EL (cell line): ENCODE data around the gene BCAP31.

ENCODE experiments used
- DNase-seq: peaks from one replicate; pipeline ENCODE4 v3.0.0-alpha.2; 2016

Gene BCAP31

GRCh38 chrX:153724252-153725038 lies at the start of gene BCAP31, which contains the start of gene ABCD1:
TSS of gene BCAP31 (minus strand) at chrX:153724387. CDS start at chrX:153723244, 1,143 bp downstream.
TSS of gene ABCD1 (plus strand) at chrX:153724856. CDS start at chrX:153725267, 411 bp downstream.
- DNase-seq, result peak; percentile 88

GRCh38 chrX:153773218-153773611 lies 49.0 kb upstream of the BCAP31 start:
- no peak for DNase-seq

- DNase-seq, result no peak
These were observed 48.4 kb upstream of the BCAP31 start for GRCh38 chrX:153772316-153773217.

- no peak for DNase-seq
These were observed 47.5 kb upstream of the BCAP31 start for GRCh38 chrX:153771415-153772315.

- DNase-seq, result no peak
These were observed 46.6 kb upstream of the BCAP31 start for GRCh38 chrX:153770601-153771414.

- DNase-seq, result no peak
These were observed 45.8 kb upstream of the BCAP31 start for GRCh38 chrX:153769865-153770600.

- no peak for DNase-seq
These were observed 45.1 kb upstream of the BCAP31 start for GRCh38 chrX:153769158-153769864.

GRCh38 chrX:153768311-153769157 lies 44.3 kb upstream of the BCAP31 start:
- no peak for DNase-seq

GRCh38 chrX:153767674-153768055 lies 43.5 kb upstream of the BCAP31 start:
- no peak for DNase-seq

GRCh38 chrX:153766871-153767673 lies 42.9 kb upstream of the BCAP31 start:
- DNase-seq, result no peak

- DNase-seq, result peak; percentile 80
These were observed 42.1 kb upstream of the BCAP31 start for GRCh38 chrX:153766098-153766817.

GRCh38 chrX:153765138-153766079 lies 41.2 kb upstream of the BCAP31 start:
- peak; percentile 42 for DNase-seq

- no peak for DNase-seq
These were observed 40.6 kb upstream of the BCAP31 start for GRCh38 chrX:153764786-153765137.

- DNase-seq, result peak; percentile 74
These were observed 40.0 kb upstream of the BCAP31 start, which contains the start of gene PLXNB3 for GRCh38 chrX:153763989-153764755. TSS of gene PLXNB3 (plus strand) at chrX:153764249. CDS start at chrX:153765536, 1,287 bp downstream.

- DNase-seq, result no peak
These were observed 39.2 kb upstream of the BCAP31 start for GRCh38 chrX:153763298-153763932.
